Neuron (in vitro differentiated cells): ENCODE data around the gene CCDC190.
"Not testable (repeated sequence)": the region's sequence is repeated elsewhere in the genome, so short reads cannot be mapped to it uniquely, and the experiment has no call there.

ENCODE experiments used
- H2AFZ ChIP-seq: one replicate; pipeline ENCODE4 v1.6.1; 2013; ENCODE audit warnings: low read depth, mild to moderate bottlenecking, inconsistent platforms, low read length, moderate library complexity
- H3K27me3 ChIP-seq: one replicate; pipeline ENCODE4 v1.6.1; 2013; ENCODE audit warnings: low read length; ENCODE audit not compliant: insufficient read depth
- H3K36me3 ChIP-seq: one replicate; pipeline ENCODE4 v1.6.1; 2013; ENCODE audit warnings: low read length; ENCODE audit not compliant: insufficient read depth
- H3K4me1 ChIP-seq: one replicate; pipeline ENCODE4 v1.6.1; 2013; ENCODE audit warnings: low read length; ENCODE audit not compliant: insufficient read depth
- H3K4me3 ChIP-seq: 2 replicates; pipeline ENCODE4 v1.5.1; 2013; ENCODE audit warnings: mild to moderate bottlenecking, low read length, moderate library complexity
- H3K9me3 ChIP-seq: one replicate; pipeline ENCODE4 v1.6.1; 2013; ENCODE audit warnings: low read length

Gene CCDC190

GRCh38 chr1:162892906-162893611, 32.1 kb upstream of the CCDC190 start:
- H3K36me3 ChIP-seq: no peaks in the 10 kb centered on the region
- no peaks in the 10 kb centered on the region for H3K4me1 ChIP-seq
- H3K27me3 ChIP-seq: no peaks in the 10 kb centered on the region
- no peaks in the 10 kb centered on the region for H3K9me3 ChIP-seq
- H2AFZ ChIP-seq: no peak overlapping the region
- no peak overlapping the region for H3K4me3 ChIP-seq

GRCh38 chr1:162889989-162890388, 29.0 kb upstream of the CCDC190 start:
- H2AFZ ChIP-seq: no peak overlapping the region
- no peak overlapping the region for H3K4me3 ChIP-seq
- H3K27me3 ChIP-seq: no peaks in the 10 kb centered on the region
- no peaks in the 10 kb centered on the region for H3K9me3 ChIP-seq
- no peaks in the 10 kb centered on the region for H3K4me1 ChIP-seq
- H3K36me3 ChIP-seq: no peaks in the 10 kb centered on the region

GRCh38 chr1:162886705-162887104, 25.7 kb upstream of the CCDC190 start:
- Histone ChIP-seq H3K9me3 (no peaks in the 10 kb centered on the region), H3K36me3 (no peaks in the 10 kb centered on the region), H3K4me3 (no peak overlapping the region)

GRCh38 chr1:162885265-162885664, 24.3 kb upstream of the CCDC190 start:
- H3K4me1 ChIP-seq: no peaks in the 10 kb centered on the region
- no peaks in the 10 kb centered on the region for H3K9me3 ChIP-seq
- no peaks in the 10 kb centered on the region for H3K27me3 ChIP-seq
- no peak overlapping the region for H2AFZ ChIP-seq
- H3K36me3 ChIP-seq: no peaks in the 10 kb centered on the region
- no peak overlapping the region for H3K4me3 ChIP-seq

More at GRCh38 chr1:162886705-162887104, 25.7 kb upstream of the CCDC190 start:
- no peaks in the 10 kb centered on the region for H3K4me1 ChIP-seq
- H3K27me3 ChIP-seq: no peaks in the 10 kb centered on the region
- no peak overlapping the region for H2AFZ ChIP-seq

GRCh38 chr1:162884831-162885230, 23.9 kb upstream of the CCDC190 start:
- H3K4me3 ChIP-seq: no peak overlapping the region
- H3K36me3 ChIP-seq: no peaks in the 10 kb centered on the region
- H3K27me3 ChIP-seq: no peaks in the 10 kb centered on the region
- H3K9me3 ChIP-seq: no peaks in the 10 kb centered on the region
- H3K4me1 ChIP-seq: no peaks in the 10 kb centered on the region
- H2AFZ ChIP-seq: no peak overlapping the region

GRCh38 chr1:162882248-162882674, 21.3 kb upstream of the CCDC190 start:
- H3K27me3 ChIP-seq: no peaks in the 10 kb centered on the region
- H3K4me3 ChIP-seq: no peak overlapping the region
- H3K9me3 ChIP-seq: no peaks in the 10 kb centered on the region
- no peaks in the 10 kb centered on the region for H3K4me1 ChIP-seq
- H2AFZ ChIP-seq: no peak overlapping the region
- H3K36me3 ChIP-seq: no peaks in the 10 kb centered on the region

GRCh38 chr1:162881590-162881989, 20.6 kb upstream of the CCDC190 start:
- H3K27me3 ChIP-seq: no peaks in the 10 kb centered on the region
- H3K4me1 ChIP-seq: no peaks in the 10 kb centered on the region
- H2AFZ ChIP-seq: no peak overlapping the region
- no peak overlapping the region for H3K4me3 ChIP-seq
- H3K9me3 ChIP-seq: no peaks in the 10 kb centered on the region
- H3K36me3 ChIP-seq: no peaks in the 10 kb centered on the region

GRCh38 chr1:162880617-162881016, 19.6 kb upstream of the CCDC190 start:
- H3K27me3 ChIP-seq, H3K4me1 ChIP-seq, H3K36me3 ChIP-seq, H3K9me3 ChIP-seq, H2AFZ ChIP-seq, H3K4me3 ChIP-seq: not testable (repeated sequence)

- H3K27me3 ChIP-seq: no peaks in the 10 kb centered on the region
- H3K36me3 ChIP-seq: no peaks in the 10 kb centered on the region
- no peaks in the 10 kb centered on the region for H3K9me3 ChIP-seq
- no peak overlapping the region for H3K4me3 ChIP-seq
- no peak overlapping the region for H2AFZ ChIP-seq
- H3K4me1 ChIP-seq: no peaks in the 10 kb centered on the region
These were observed 17.1 kb upstream of the CCDC190 start for GRCh38 chr1:162878000-162878596.

GRCh38 chr1:162877412-162877811, 16.4 kb upstream of the CCDC190 start:
- Histone ChIP-seq H3K9me3 (no peaks in the 10 kb centered on the region), H3K36me3 (no peaks in the 10 kb centered on the region), H3K4me3 (no peak overlapping the region), H3K4me1 (no peaks in the 10 kb centered on the region), H3K27me3 (no peaks in the 10 kb centered on the region), H2AFZ (no peak overlapping the region)

GRCh38 chr1:162876751-162877150, 15.8 kb upstream of the CCDC190 start:
- Histone ChIP-seq H3K4me3 (no peak overlapping the region), H2AFZ (no peak overlapping the region), H3K9me3 (no peaks in the 10 kb centered on the region), H3K4me1 (no peaks in the 10 kb centered on the region), H3K27me3 (no peaks in the 10 kb centered on the region), H3K36me3 (no peaks in the 10 kb centered on the region)

GRCh38 chr1:162873671-162874666, 13.0 kb upstream of the CCDC190 start:
- Histone ChIP-seq H3K9me3 (no peaks in the 10 kb centered on the region), H3K4me1 (no peaks in the 10 kb centered on the region), H3K4me3 (no peak overlapping the region), H3K27me3 (no peaks in the 10 kb centered on the region), H2AFZ (no peak overlapping the region), H3K36me3 (no peaks in the 10 kb centered on the region)

- H3K27me3 ChIP-seq: no peaks in the 10 kb centered on the region
- H3K36me3 ChIP-seq: no peaks in the 10 kb centered on the region
- no peak overlapping the region for H2AFZ ChIP-seq
- H3K4me1 ChIP-seq: no peaks in the 10 kb centered on the region
- H3K9me3 ChIP-seq: no peaks in the 10 kb centered on the region
- no peak overlapping the region for H3K4me3 ChIP-seq
These were observed 12.0 kb upstream of the CCDC190 start for GRCh38 chr1:162872981-162873380.
